Left colon (tissue), 2 donors: ENCODE measurements around the gene DCST1. TPM values are rescaled to one million over a fixed set of nuclear protein-coding genes. Genes with fewer than 3 reads are reported as not detected.

Source experiments
- ATAC-seq: fragments of 200-7000 bp; cut with Tn5 transposase; one replicate; pipeline ENCODE4 v1.9.1; 2020; ENCODE audit warnings: mild to moderate bottlenecking, moderate library complexity
- DNase-seq, 2 donors: peaks; one replicate each; pipeline ENCODE4 v3.0.0-alpha.2; 2020
- intact Hi-C, 2 donors: fragments of 100-400 bp; cut with DNase I in 1 of 2; cut with micrococcal nuclease in 1 of 2; formaldehyde crosslinking; loops; one replicate each; pipeline versions ENCODE4 v1.11.2 to v1.14.0; 2022; cut with DNase I, micrococcal nuclease
- total RNA-seq, 2 donors: library from RNA; stranded (reverse); fragmentation: NEBNext Ultra II Directional; extraction: Animal tissue kit (Norgen Biotek cat#: 25700); gene quantifications; one replicate each; pipeline ENCODE4 v1.2.1, GENCODE V29; 2021
- donor health status: DM: no; HTN: no; CAD: no.
- donor health status: DM: yes; HTN: yes; CAD: no.

DCST1 gene
- total RNA-seq, 2 donors from 2014 or later, result 0.21 TPM; not detected in 1

GRCh38 chr1:155092131-155092530, 58.5 kb downstream of the DCST1 start:
- intact Hi-C loops, result loop anchor here in 1 of 2 donors (5.0 kb wide), 1 partner anchor 80 kb away; the partner anchor contains the start of genes KRTCAP2 and TRIM46
- DNase-seq (no peak), ATAC-seq (no peak)

- intact Hi-C loops, result loop anchor here in 1 of 2 donors (5.0 kb wide), 1 partner anchor 80 kb away; the partner anchor contains the start of genes KRTCAP2 and TRIM46
- DNase-seq (no peak), ATAC-seq (no peak)
Measured at GRCh38 chr1:155092641-155093040, 59.0 kb downstream of the DCST1 start.

GRCh38 chr1:155093911-155094621, 60.4 kb downstream of the DCST1 start:
- ATAC-seq (peak; percentile 63), DNase-seq (peak; percentile 42 to 48)
- intact Hi-C loops, result loop anchor here in 1 of 2 donors (5.0 kb wide), 1 partner anchor 78 kb away; the partner anchor contains the start of genes KRTCAP2 and TRIM46

GRCh38 chr1:155094622-155094948, 61.0 kb downstream of the DCST1 start:
- intact Hi-C loops, result loop anchor here in 1 of 2 donors (5.0 kb wide), 1 partner anchor 78 kb away; the partner anchor contains the start of genes KRTCAP2 and TRIM46
- DNase-seq (no peak), ATAC-seq (no peak)

- intact Hi-C loops, result no loop called here
- peak; percentile 61 for ATAC-seq
- DNase-seq, result no peak
Measured at GRCh38 chr1:155099331-155099730, 65.7 kb downstream of the DCST1 start.

Other genes starting within 250 kb of the DCST1 start
- 1 to 10 TPM in 1 of 2 donors, under 1 TPM in 1; 0.73 to 3.6 TPM for gene KCNN3, start 163.5 kb upstream of the DCST1 start, total RNA-seq
- gene PMVK, start 97.1 kb upstream of the DCST1 start, total RNA-seq, result 10 to 100 TPM; 33.4 to 34.0 TPM
- gene PBXIP1, start 77.7 kb upstream of the DCST1 start, total RNA-seq, result 10 to 100 TPM; 33.4 to 61.2 TPM
- 10 to 100 TPM; 27.0 to 31.3 TPM for gene PYGO2, start 72.0 kb upstream of the DCST1 start, total RNA-seq
- 100 to 1,000 TPM in 1 of 2 donors, 10 to 100 TPM in 1; 95.3 to 108 TPM for gene SHC1, start 63.1 kb upstream of the DCST1 start, total RNA-seq
- gene CKS1B, start 59.1 kb upstream of the DCST1 start, total RNA-seq, result 10 to 100 TPM; 22.8 to 35.7 TPM
- 10 to 100 TPM; 32.8 to 43.7 TPM for gene FLAD1, start 50.5 kb upstream of the DCST1 start, total RNA-seq
- under 1 TPM in 1 of 2 donors, not detected in 1; 0.52 TPM for gene LENEP, start 40.2 kb upstream of the DCST1 start, total RNA-seq
- gene ZBTB7B, start 31.0 kb upstream of the DCST1 start, total RNA-seq, result 100 to 1,000 TPM; 248 to 326 TPM
- 1 to 10 TPM; 1.5 to 3.6 TPM for gene DCST2, start within 50 bp of the DCST1 start, total RNA-seq
- 100 to 1,000 TPM in 1 of 2 donors, 10 to 100 TPM in 1; 88.9 to 160 TPM for gene ADAM15, start 17.5 kb downstream of the DCST1 start, total RNA-seq
- gene EFNA4, start 29.9 kb downstream of the DCST1 start, total RNA-seq, result 10 to 100 TPM; 23.0 to 33.5 TPM
- gene EFNA3, start 45.0 kb downstream of the DCST1 start, total RNA-seq, result 10 to 100 TPM in 1 of 2 donors, 1 to 10 TPM in 1; 7.7 to 23.1 TPM
- 100 to 1,000 TPM in 1 of 2 donors, 10 to 100 TPM in 1; 63.0 to 176 TPM for gene EFNA1, start 94.1 kb downstream of the DCST1 start, total RNA-seq
- gene SLC50A1, start 102.0 kb downstream of the DCST1 start, total RNA-seq, result 100 to 1,000 TPM in 1 of 2 donors, 10 to 100 TPM in 1; 70.6 to 107 TPM
- 100 to 1,000 TPM in 1 of 2 donors, 10 to 100 TPM in 1; 93.9 to 131 TPM for gene DPM3, start 106.7 kb downstream of the DCST1 start, total RNA-seq
- 100 to 1,000 TPM; 143 to 164 TPM for gene KRTCAP2, start 139.5 kb downstream of the DCST1 start, total RNA-seq
- under 1 TPM; 0.28 to 0.52 TPM for gene TRIM46, start 140.0 kb downstream of the DCST1 start, total RNA-seq
- gene THBS3, start 174.1 kb downstream of the DCST1 start, total RNA-seq, result 10 to 100 TPM; 20.0 to 20.9 TPM
- 10 to 100 TPM; 36.3 to 46.4 TPM for gene MTX1, start 174.9 kb downstream of the DCST1 start, total RNA-seq
- 10 to 100 TPM; 19.9 to 21.7 TPM for gene ENTREP3, start 221.7 kb downstream of the DCST1 start, total RNA-seq
- 10 to 100 TPM; 43.1 to 53.2 TPM for gene SCAMP3, start 228.5 kb downstream of the DCST1 start, total RNA-seq
- 10 to 100 TPM; 34.3 to 41.0 TPM for gene CLK2, start 239.7 kb downstream of the DCST1 start, total RNA-seq
- 10 to 100 TPM; 11.2 to 21.5 TPM for gene HCN3, start 243.6 kb downstream of the DCST1 start, total RNA-seq